ENCODE results near the gene SLX4.

Gene SLX4

GRCh38 chr16:3607161-3607560, 4.2 kb downstream of the SLX4 start:
- peak; percentile 43 for DNase-seq (ENCODE audit: low read depth)
- peak overlapping the region; percentile 13 for H3K4me3 ChIP-seq (ENCODE audit: low read depth, low read length)
- no peak for TF ChIP-seq CTCF (IDR thresholded peaks at IDR 0.05; ENCODE audit: insufficient read depth, low read depth, low read length, missing control alignments)

- no peak for DNase-seq (ENCODE audit: low read depth)
- no peak for TF ChIP-seq CTCF (IDR thresholded peaks at IDR 0.05; ENCODE audit: insufficient read depth, low read depth, low read length, missing control alignments)
- H3K4me3 ChIP-seq (ENCODE audit: low read depth, low read length): no peak overlapping the region
Measured at GRCh38 chr16:3606441-3606840, 5.0 kb downstream of the SLX4 start.

- no peak for TF ChIP-seq CTCF (IDR thresholded peaks at IDR 0.05; ENCODE audit: insufficient read depth, low read depth, low read length, missing control alignments)
- no peak for DNase-seq (ENCODE audit: low read depth)
- no peak overlapping the region for H3K4me3 ChIP-seq (ENCODE audit: low read depth, low read length)
Measured at GRCh38 chr16:3602320-3602653, 9.1 kb downstream of the SLX4 start.

- no peak overlapping the region for H3K4me3 ChIP-seq (ENCODE audit: low read depth, low read length)
- DNase-seq (ENCODE audit: low read depth): no peak
- TF ChIP-seq CTCF (IDR thresholded peaks at IDR 0.05; ENCODE audit: insufficient read depth, low read depth, low read length, missing control alignments): no peak
Measured at GRCh38 chr16:3601614-3602319, 9.6 kb downstream of the SLX4 start.

GRCh38 chr16:3599922-3600321, 11.5 kb downstream of the SLX4 start:
- DNase-seq (ENCODE audit: low read depth): no peak
- TF ChIP-seq CTCF (IDR thresholded peaks at IDR 0.05; ENCODE audit: insufficient read depth, low read depth, low read length, missing control alignments): no peak
- H3K4me3 ChIP-seq (ENCODE audit: low read depth, low read length): no peak overlapping the region

GRCh38 chr16:3599121-3599520, 12.3 kb downstream of the SLX4 start:
- no peak overlapping the region for H3K4me3 ChIP-seq (ENCODE audit: low read depth, low read length)

More at GRCh38 chr16:3599121-3599520, 12.3 kb downstream of the SLX4 start:
- no peak for DNase-seq (ENCODE audit: low read depth)
- TF ChIP-seq CTCF (IDR thresholded peaks at IDR 0.05; ENCODE audit: insufficient read depth, low read depth, low read length, missing control alignments): no peak
